Measurements from ENCODE around the gene ZMAT2.
"Not testable (repeated sequence)": the region's sequence is repeated elsewhere in the genome, so short reads cannot be mapped to it uniquely, and the experiment has no call there.

The ZMAT2 gene

GRCh38 chr5:140690941-140691924, 9.0 kb upstream of the ZMAT2 start, which contains the start of the genes HARS1 and HARS2:
HARS1 (minus strand) TSS chr5:140691370; CDS start chr5:140691304, 66 bp downstream.
HARS2 (plus strand) TSS chr5:140691455; CDS start chr5:140691649, 194 bp downstream.
- Histone ChIP-seq H3K27me3 (ENCODE audit: insufficient read depth, insufficient read length) (no peaks in the 10 kb centered on the region), H3K4me1 (ENCODE audit: insufficient read depth, insufficient read length) (no peaks in the 10 kb centered on the region), H3K9me3 (ENCODE audit: insufficient read depth, low read length) (no peaks in the 10 kb centered on the region), H3K36me3 (ENCODE audit: insufficient read depth, insufficient read length, low read length) (peaks cover 58% of the 10 kb centered on the region), H3K4me3 (ENCODE audit: insufficient read length, low read depth) (peak within 1 kb of the TSS; percentile 87), H3K9ac (ENCODE audit: insufficient read length, low read depth) (peak within 1 kb of the TSS; percentile 94)
- DNase-seq (ENCODE audit: low read depth, low spot score), result peak; percentile 77
- TF ChIP-seq SUZ12 (IDR thresholded peaks at IDR 0.05; ENCODE audit: extremely low read depth, insufficient read depth, insufficient read length) (no peak), YY1 (IDR thresholded peaks at IDR 0.05; ENCODE audit: insufficient read depth, insufficient read length) (no peak), ZNF274 (IDR thresholded peaks at IDR 0.05; ENCODE audit: low read depth, low read length) (no peak)

GRCh38 chr5:140694276-140694675, 6.0 kb upstream of the ZMAT2 start:
- TF ChIP-seq YY1 (IDR thresholded peaks at IDR 0.05; ENCODE audit: insufficient read depth, insufficient read length), result no peak
- TF ChIP-seq SUZ12 (IDR thresholded peaks at IDR 0.05; ENCODE audit: extremely low read depth, insufficient read depth, insufficient read length), result no peak
- TF ChIP-seq ZNF274 (IDR thresholded peaks at IDR 0.05; ENCODE audit: low read depth, low read length), result no peak
- H3K4me3 ChIP-seq (ENCODE audit: insufficient read length, low read depth), result no peak overlapping the region

GRCh38 chr5:140696891-140697492, 3.3 kb upstream of the ZMAT2 start:
- H3K9ac ChIP-seq (ENCODE audit: insufficient read length, low read depth), result no peak overlapping the region

More at GRCh38 chr5:140694276-140694675, 6.0 kb upstream of the ZMAT2 start:
- no peaks in the 10 kb centered on the region for H3K4me1 ChIP-seq (ENCODE audit: insufficient read depth, insufficient read length)
- H3K9me3 ChIP-seq (ENCODE audit: insufficient read depth, low read length), result no peaks in the 10 kb centered on the region
- H3K9ac ChIP-seq (ENCODE audit: insufficient read length, low read depth), result no peak overlapping the region
- DNase-seq (ENCODE audit: low read depth, low spot score), result no peak
- H3K36me3 ChIP-seq (ENCODE audit: insufficient read depth, insufficient read length, low read length), result peaks cover 67% of the 10 kb centered on the region
- H3K27me3 ChIP-seq (ENCODE audit: insufficient read depth, insufficient read length), result no peaks in the 10 kb centered on the region

GRCh38 chr5:140707812-140708211, 7.6 kb downstream of the ZMAT2 start:
- no peaks in the 10 kb centered on the region for H3K9me3 ChIP-seq (ENCODE audit: insufficient read depth, low read length)
- H3K4me1 ChIP-seq (ENCODE audit: insufficient read depth, insufficient read length), result peaks cover under 1% of the 10 kb centered on the region
- peaks cover 46% of the 10 kb centered on the region for H3K36me3 ChIP-seq (ENCODE audit: insufficient read depth, insufficient read length, low read length)
- no peak overlapping the region for H3K4me3 ChIP-seq (ENCODE audit: insufficient read length, low read depth)
- no peaks in the 10 kb centered on the region for H3K27me3 ChIP-seq (ENCODE audit: insufficient read depth, insufficient read length)
- no peak overlapping the region for H3K9ac ChIP-seq (ENCODE audit: insufficient read length, low read depth)
- TF ChIP-seq ZNF274 (IDR thresholded peaks at IDR 0.05; ENCODE audit: low read depth, low read length), result no peak
- no peak for TF ChIP-seq YY1 (IDR thresholded peaks at IDR 0.05; ENCODE audit: insufficient read depth, insufficient read length)
- no peak for TF ChIP-seq SUZ12 (IDR thresholded peaks at IDR 0.05; ENCODE audit: extremely low read depth, insufficient read depth, insufficient read length)
- no peak for DNase-seq (ENCODE audit: low read depth, low spot score)

More at GRCh38 chr5:140696891-140697492, 3.3 kb upstream of the ZMAT2 start:
- no peak for TF ChIP-seq ZNF274 (IDR thresholded peaks at IDR 0.05; ENCODE audit: low read depth, low read length)
- TF ChIP-seq YY1 (IDR thresholded peaks at IDR 0.05; ENCODE audit: insufficient read depth, insufficient read length), result no peak
- no peak for TF ChIP-seq SUZ12 (IDR thresholded peaks at IDR 0.05; ENCODE audit: extremely low read depth, insufficient read depth, insufficient read length)
- Histone ChIP-seq H3K4me3 (ENCODE audit: insufficient read length, low read depth) (no peak overlapping the region), H3K4me1 (ENCODE audit: insufficient read depth, insufficient read length) (peaks cover 2% of the 10 kb centered on the region), H3K9me3 (ENCODE audit: insufficient read depth, low read length) (no peaks in the 10 kb centered on the region), H3K27me3 (ENCODE audit: insufficient read depth, insufficient read length) (no peaks in the 10 kb centered on the region), H3K36me3 (ENCODE audit: insufficient read depth, insufficient read length, low read length) (peaks cover 74% of the 10 kb centered on the region)
- DNase-seq (ENCODE audit: low read depth, low spot score), result no peak

GRCh38 chr5:140708787-140709186, 8.5 kb downstream of the ZMAT2 start:
- DNase-seq (ENCODE audit: low read depth, low spot score); H3K4me3 ChIP-seq (ENCODE audit: insufficient read length, low read depth); H3K9ac ChIP-seq (ENCODE audit: insufficient read length, low read depth); H3K9me3 ChIP-seq (ENCODE audit: insufficient read depth, low read length); H3K27me3 ChIP-seq (ENCODE audit: insufficient read depth, insufficient read length); H3K4me1 ChIP-seq (ENCODE audit: insufficient read depth, insufficient read length): not testable (repeated sequence)
- H3K36me3 ChIP-seq (ENCODE audit: insufficient read depth, insufficient read length, low read length), result peaks cover 37% of the 10 kb centered on the region

GRCh38 chr5:140710899-140711552, 10.8 kb downstream of the ZMAT2 start:
- no peaks in the 10 kb centered on the region for H3K4me1 ChIP-seq (ENCODE audit: insufficient read depth, insufficient read length)
- no peak overlapping the region for H3K9ac ChIP-seq (ENCODE audit: insufficient read length, low read depth)
- peak overlapping the region; percentile 46 for H3K4me3 ChIP-seq (ENCODE audit: insufficient read length, low read depth)
- H3K9me3 ChIP-seq (ENCODE audit: insufficient read depth, low read length), result no peaks in the 10 kb centered on the region
- H3K36me3 ChIP-seq (ENCODE audit: insufficient read depth, insufficient read length, low read length), result peaks cover 15% of the 10 kb centered on the region
- no peaks in the 10 kb centered on the region for H3K27me3 ChIP-seq (ENCODE audit: insufficient read depth, insufficient read length)
- peak; percentile 64 for DNase-seq (ENCODE audit: low read depth, low spot score)
- TF ChIP-seq SUZ12 (IDR thresholded peaks at IDR 0.05; ENCODE audit: extremely low read depth, insufficient read depth, insufficient read length) (no peak), YY1 (IDR thresholded peaks at IDR 0.05; ENCODE audit: insufficient read depth, insufficient read length) (no peak), ZNF274 (IDR thresholded peaks at IDR 0.05; ENCODE audit: low read depth, low read length) (no peak)
